Measurements from ENCODE around the gene PAX5.

DNA sequence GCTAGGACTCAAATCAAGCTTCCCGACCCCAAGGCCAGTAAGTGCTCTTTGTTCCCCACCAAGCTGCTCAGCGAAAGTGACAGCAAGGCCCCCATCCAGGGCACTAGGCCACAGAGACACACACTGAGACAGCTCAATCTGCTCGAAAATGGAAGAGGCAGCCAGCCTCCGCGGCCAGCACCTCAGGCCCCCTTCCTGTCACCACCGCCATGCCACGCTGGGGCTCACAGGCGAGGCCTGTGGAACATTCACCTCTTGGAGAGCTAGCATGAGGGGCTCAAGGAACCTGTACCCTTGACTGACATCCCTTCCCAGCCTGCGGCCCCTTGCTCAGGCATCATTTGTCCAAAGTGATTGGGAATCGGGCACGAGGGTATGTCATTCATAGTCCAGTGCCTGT, 71.4 kb downstream of the PAX5 start:
- TF ChIP-seq CTCF (IDR thresholded peaks at IDR 0.05): no peak
- TF ChIP-seq POLR2A (IDR thresholded peaks at IDR 0.05): no peak

All from esophagus squamous epithelium (tissue), 4 donors.